CD4-positive, CD25-positive, alpha-beta regulatory T cell (primary cell): Measurements from ENCODE around the gene ADSS1. TPM values are rescaled to one million over a fixed set of nuclear protein-coding genes. Genes with fewer than 3 reads are reported as not detected.

Experiments used
- ATAC-seq, 2 donors: fragments of 150-1000 bp; cut with Tn5 transposase; one replicate each; pipeline ENCODE4 v1.10.0; 2021; ENCODE audit warnings: low read depth in 2 of 2, moderate number of reproducible peaks in 2 of 2, moderate library complexity in 1 of 2
- DNase-seq, 3 donors: peaks; one replicate each; pipeline versions ENCODE4 v3.0.0 to v3.0.0-alpha.2; 2012 to 2022; ENCODE audit warnings: mixed read lengths in 1 of 3
- H3K27ac ChIP-seq: one replicate; pipeline ENCODE4 v1.7.0; 2013; ENCODE audit warnings: mild to moderate bottlenecking, low read length; ENCODE audit not compliant: insufficient read depth, poor library complexity, severe bottlenecking
- H3K27me3 ChIP-seq: one replicate; pipeline ENCODE4 v1.7.0; 2013; ENCODE audit warnings: low read length; ENCODE audit not compliant: control insufficient read depth, insufficient read depth
- H3K36me3 ChIP-seq: one replicate; pipeline ENCODE4 v1.7.0; 2013; ENCODE audit warnings: mild to moderate bottlenecking, low read length, moderate library complexity; ENCODE audit not compliant: control insufficient read depth, insufficient read depth
- H3K4me1 ChIP-seq: 2 replicates; pipeline ENCODE4 v1.7.0; 2013; ENCODE audit warnings: mild to moderate bottlenecking, low read length; ENCODE audit not compliant: insufficient read depth, control insufficient read depth, poor library complexity, severe bottlenecking
- H3K4me3 ChIP-seq: one replicate; pipeline ENCODE4 v1.7.0; 2013; ENCODE audit warnings: low read depth, mild to moderate bottlenecking, low read length, moderate library complexity
- H3K9me3 ChIP-seq, 2 experiments: 1 replicate in 1 of 2; 2 replicates in 1 of 2; pipeline ENCODE4 v1.7.0; 2013; ENCODE audit warnings: low read length in 2 of 2, mild to moderate bottlenecking in 1 of 2, moderate library complexity in 1 of 2; ENCODE audit not compliant: control insufficient read depth in 2 of 2
- H3K27ac Mint-ChIP-seq, 3 donors: one replicate each; pipeline ENCODE4 v1.8.0; 2020 to 2022; ENCODE audit warnings: mild to moderate bottlenecking in 3 of 3, mixed read lengths in 3 of 3, moderate library complexity in 2 of 3
- H3K27me3 Mint-ChIP-seq: one replicate; pipeline ENCODE4 v1.8.0; 2022; ENCODE audit warnings: mild to moderate bottlenecking, mixed read lengths
- H3K36me3 Mint-ChIP-seq: one replicate; pipeline ENCODE4 v1.8.0; 2020; ENCODE audit warnings: mixed read lengths
- H3K4me1 Mint-ChIP-seq, 4 donors: one replicate each; pipeline ENCODE4 v1.8.0; 2020 to 2022; ENCODE audit warnings: mixed read lengths in 4 of 4, mild to moderate bottlenecking in 1 of 4
- H3K4me3 Mint-ChIP-seq, 4 donors: one replicate each; pipeline ENCODE4 v1.8.0; 2020 to 2022; ENCODE audit warnings: mild to moderate bottlenecking in 4 of 4, mixed read lengths in 4 of 4, moderate library complexity in 3 of 4
- H3K9me3 Mint-ChIP-seq, 7 donors: one replicate each; pipeline ENCODE4 v1.8.0; 2020 to 2022; ENCODE audit warnings: mixed read lengths in 7 of 7, mild to moderate bottlenecking in 3 of 7, moderate library complexity in 2 of 7
- polyA plus RNA-seq, 4 donors: library from polyadenylated mRNA; unstranded; fragments of 300-500 nt; fragmentation: Illumina TruSeq; gene quantifications; one replicate each; pipeline ENCODE4 v1.2.3, GENCODE V29; 2021
- total RNA-seq: library from RNA; stranded (reverse); gene quantifications from one replicate; pipeline ENCODE4 v1.2.3, GENCODE V29; 2022

Gene ADSS1
- total and polyA plus RNA-seq, 5 donors from 2014 or later: 0.10 to 1.9 (median 1.4) TPM

DNA sequence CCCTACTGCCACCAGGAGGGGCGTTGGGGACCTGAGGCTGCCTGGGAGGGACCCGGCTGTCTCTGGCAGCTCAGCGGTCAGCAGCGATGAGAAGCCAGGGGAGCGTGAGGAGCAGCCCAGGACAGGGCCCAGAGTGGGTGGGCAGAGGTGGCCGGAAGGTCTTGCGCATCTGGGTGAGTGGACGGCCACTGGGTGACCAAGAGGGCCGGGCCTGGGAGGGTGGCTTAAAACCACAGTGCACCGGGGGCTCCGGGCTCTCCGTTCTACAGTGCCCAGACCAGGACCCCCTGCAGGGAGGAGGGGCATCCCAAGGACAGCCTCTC lies 24.6 kb upstream of the ADSS1 start:
- Histone ChIP-seq H3K27me3 (no peaks in the 10 kb centered on the region), H3K4me1 (peaks cover 21% of the 10 kb centered on the region), H3K9me3 (no peaks in the 10 kb centered on the region), H3K27ac (no peak overlapping the region), H3K4me3 (no peak overlapping the region), H3K36me3 (peaks cover 9% of the 10 kb centered on the region)
- DNase-seq: no peak
- Mint-ChIP-seq H3K4me3 (no peak overlapping the region), H3K27ac (peak overlapping the region in 1 of 3 donors; percentile 7), H3K4me1 (peaks cover 0 to 39% (median 11%) of the 10 kb centered on the region in 4 donors), H3K9me3 (no peaks in the 10 kb centered on the region), H3K27me3 (no peaks in the 10 kb centered on the region), H3K36me3 (peaks cover 8% of the 10 kb centered on the region)
- no peak for ATAC-seq

DNA sequence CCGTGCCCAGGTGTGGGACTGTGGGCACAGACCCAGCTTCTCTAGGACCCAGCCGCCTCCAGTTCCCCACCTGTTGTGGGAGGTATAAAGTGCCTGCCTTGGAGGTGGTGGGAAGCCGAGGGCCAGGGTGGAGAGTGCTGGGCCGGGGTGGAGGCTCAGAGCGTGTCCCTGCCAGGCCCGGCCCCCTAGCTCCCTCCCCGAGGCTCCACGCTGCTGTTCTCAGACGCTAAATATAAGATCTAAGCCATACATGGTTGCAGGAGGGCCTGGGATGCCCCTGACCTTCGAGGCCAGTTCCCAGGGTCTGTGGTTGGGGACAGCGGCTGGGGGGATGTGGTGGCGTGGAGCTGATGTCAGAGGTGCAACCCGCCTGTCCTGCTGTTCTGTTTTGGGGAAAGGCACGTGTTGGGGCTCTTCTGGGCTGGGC lies 23.8 kb upstream of the ADSS1 start:
- no peak overlapping the region for H3K4me3 Mint-ChIP-seq
- H3K27me3 Mint-ChIP-seq: no peaks in the 10 kb centered on the region

DNA sequence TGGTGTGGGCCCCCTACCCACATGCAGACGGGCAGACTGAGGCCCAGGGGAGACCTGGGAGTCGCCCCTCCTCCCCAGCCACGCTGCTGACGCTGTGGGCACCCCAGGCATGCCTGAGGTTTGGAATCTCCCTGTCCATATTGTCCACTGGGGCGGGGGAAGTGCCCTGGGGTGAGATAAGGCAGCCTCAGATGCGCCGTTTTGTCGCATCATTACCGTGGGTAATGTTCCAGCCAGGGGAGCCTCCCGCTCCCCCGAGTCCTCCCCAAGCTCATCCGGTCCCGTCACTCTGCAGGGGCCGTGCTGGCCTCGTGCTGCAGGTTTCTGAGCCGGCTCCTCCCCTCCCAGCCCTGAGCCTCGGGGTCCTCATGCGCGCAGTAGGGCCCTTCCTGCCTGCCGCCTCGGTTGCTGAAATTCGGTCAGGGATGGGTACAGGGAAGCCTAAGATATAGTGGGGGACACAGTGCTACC lies 23.2 kb upstream of the ADSS1 start:
- peak overlapping the region in 1 of 3 donors; percentile 57 for H3K27ac Mint-ChIP-seq
- H3K36me3 Mint-ChIP-seq: peaks cover 9% of the 10 kb centered on the region
- no peak overlapping the region for H3K4me3 ChIP-seq

More for the DNA sequence above, 23.8 kb upstream of the ADSS1 start:
- Histone ChIP-seq H3K27ac (no peak overlapping the region), H3K27me3 (no peaks in the 10 kb centered on the region), H3K4me3 (no peak overlapping the region), H3K4me1 (peaks cover 12% of the 10 kb centered on the region), H3K9me3 (no peaks in the 10 kb centered on the region), H3K36me3 (peaks cover 11% of the 10 kb centered on the region)
- Mint-ChIP-seq H3K9me3 (no peaks in the 10 kb centered on the region), H3K4me1 (peaks cover 0 to 31% (median 7%) of the 10 kb centered on the region in 4 donors), H3K27ac (peak overlapping the region in 1 of 3 donors; percentile 57), H3K36me3 (peaks cover 9% of the 10 kb centered on the region)
- ATAC-seq: no peak
- no peak for DNase-seq

DNA sequence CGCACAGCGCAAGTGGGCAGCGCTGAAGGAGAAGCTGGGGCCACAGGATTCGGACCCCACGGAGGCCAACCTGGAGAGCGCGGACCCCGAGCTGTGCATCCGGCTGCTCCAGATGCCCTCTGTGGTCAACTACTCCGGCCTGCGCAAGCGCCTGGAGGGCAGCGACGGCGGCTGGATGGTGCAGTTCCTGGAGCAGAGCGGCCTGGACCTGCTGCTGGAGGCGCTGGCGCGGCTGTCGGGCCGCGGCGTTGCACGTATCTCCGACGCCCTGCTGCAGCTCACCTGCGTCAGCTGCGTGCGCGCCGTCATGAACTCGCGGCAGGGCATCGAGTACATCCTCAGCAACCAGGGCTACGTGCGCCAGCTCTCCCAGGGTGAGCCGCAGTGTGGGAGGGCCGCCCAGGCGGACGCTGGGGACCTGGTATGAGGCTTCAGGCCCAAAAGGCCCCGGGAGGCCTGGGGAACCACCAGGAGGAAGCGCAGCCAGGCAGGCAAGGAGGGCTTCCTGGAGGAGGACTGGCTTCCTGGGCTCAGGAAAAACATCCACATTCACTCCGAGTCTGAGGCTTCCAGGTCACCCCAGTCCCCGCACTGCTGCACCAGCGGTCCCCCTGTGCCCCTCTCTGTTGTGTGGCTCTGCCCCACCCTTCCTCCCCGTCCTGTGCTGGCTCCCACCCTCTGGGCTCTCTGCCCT lies 22.5 kb upstream of the ADSS1 start:
- Mint-ChIP-seq H3K9me3 (no peaks in the 10 kb centered on the region), H3K27me3 (no peaks in the 10 kb centered on the region), H3K4me1 (peaks cover 0 to 18% (median 0%) of the 10 kb centered on the region in 4 donors), H3K27ac (peak overlapping the region in 1 of 3 donors; percentile 46), H3K4me3 (no peak overlapping the region), H3K36me3 (peaks cover 9% of the 10 kb centered on the region)
- no peak for ATAC-seq
- no peak overlapping the region for H3K4me3 ChIP-seq
- H3K36me3 ChIP-seq: peaks cover 11% of the 10 kb centered on the region
- no peaks in the 10 kb centered on the region for H3K9me3 ChIP-seq
- no peaks in the 10 kb centered on the region for H3K4me1 ChIP-seq
- DNase-seq: no peak
- H3K27ac ChIP-seq: no peak overlapping the region
- no peaks in the 10 kb centered on the region for H3K27me3 ChIP-seq

More for the DNA sequence above, 23.2 kb upstream of the ADSS1 start:
- Histone ChIP-seq H3K4me1 (peaks cover 7% of the 10 kb centered on the region), H3K9me3 (no peaks in the 10 kb centered on the region), H3K36me3 (peaks cover 11% of the 10 kb centered on the region), H3K27me3 (no peaks in the 10 kb centered on the region), H3K27ac (no peak overlapping the region)
- Mint-ChIP-seq H3K4me1 (peaks cover 0 to 25% (median 4%) of the 10 kb centered on the region in 4 donors), H3K27me3 (no peaks in the 10 kb centered on the region), H3K4me3 (no peak overlapping the region), H3K9me3 (no peaks in the 10 kb centered on the region)
- no peak for DNase-seq
- ATAC-seq: no peak

DNA sequence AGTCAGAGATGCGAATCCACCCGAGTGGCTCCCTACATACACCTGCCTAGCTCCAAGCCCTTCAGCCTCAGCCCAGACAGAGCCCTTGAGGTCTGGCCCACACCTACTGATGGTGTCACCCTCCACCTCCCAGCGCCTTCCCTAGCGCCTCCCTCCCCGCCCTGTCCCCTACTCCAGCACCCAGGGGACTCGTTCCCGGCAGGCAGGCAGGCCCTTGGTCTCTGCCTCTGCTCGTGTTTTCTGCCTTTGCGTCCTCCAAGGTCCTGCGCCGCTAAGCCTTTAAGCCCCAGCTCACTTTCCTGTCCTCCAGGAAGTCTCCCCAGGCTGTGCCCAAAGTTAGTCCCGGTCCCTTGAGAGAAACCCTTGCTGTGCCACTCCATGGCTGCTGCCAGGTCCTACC lies 21.9 kb upstream of the ADSS1 start:
- H3K4me3 ChIP-seq: no peak overlapping the region
- no peaks in the 10 kb centered on the region for H3K27me3 Mint-ChIP-seq
- peaks cover 11% of the 10 kb centered on the region for H3K36me3 ChIP-seq
- peaks cover 9% of the 10 kb centered on the region for H3K36me3 Mint-ChIP-seq
- ATAC-seq: no peak
- no peak for DNase-seq
- peak overlapping the region in 1 of 3 donors; percentile 46 for H3K27ac Mint-ChIP-seq
- H3K27me3 ChIP-seq: no peaks in the 10 kb centered on the region
- no peaks in the 10 kb centered on the region for H3K4me1 ChIP-seq
- H3K27ac ChIP-seq: no peak overlapping the region
- H3K4me1 Mint-ChIP-seq: peaks cover 0 to 16% (median 0%) of the 10 kb centered on the region in 4 donors
- H3K9me3 ChIP-seq: no peaks in the 10 kb centered on the region
- H3K9me3 Mint-ChIP-seq: no peaks in the 10 kb centered on the region
- no peak overlapping the region for H3K4me3 Mint-ChIP-seq

DNA sequence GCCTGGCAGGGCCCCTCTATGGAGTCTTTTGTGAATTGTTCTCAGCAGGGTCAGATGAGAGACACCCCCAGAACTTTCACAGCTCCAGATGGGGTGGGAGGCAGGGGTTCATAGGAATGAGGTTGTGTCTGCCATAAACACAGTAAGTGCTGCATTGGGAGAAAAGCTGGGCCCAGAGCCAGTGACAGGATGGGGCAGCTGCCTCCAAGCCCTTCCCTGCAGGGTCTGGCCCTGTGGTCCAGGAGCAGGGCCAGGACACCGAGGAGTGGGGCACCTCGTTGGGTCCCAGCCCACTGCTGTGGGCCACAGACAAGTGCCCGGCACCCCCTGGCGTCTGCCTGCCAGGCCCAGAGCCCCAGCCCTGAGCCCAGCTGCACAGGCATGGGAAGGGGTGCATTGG lies 21.4 kb upstream of the ADSS1 start:
- ATAC-seq (no peak), DNase-seq (no peak)
- H3K36me3 Mint-ChIP-seq: peaks cover 9% of the 10 kb centered on the region
- Histone ChIP-seq H3K27me3 (no peaks in the 10 kb centered on the region), H3K4me1 (no peaks in the 10 kb centered on the region), H3K27ac (no peak overlapping the region), H3K4me3 (no peak overlapping the region), H3K36me3 (peaks cover 11% of the 10 kb centered on the region), H3K9me3 (no peaks in the 10 kb centered on the region)
- H3K4me1 Mint-ChIP-seq: peaks cover 0 to 12% (median 0%) of the 10 kb centered on the region in 4 donors
- H3K4me3 Mint-ChIP-seq: no peak overlapping the region
- no peak overlapping the region for H3K27ac Mint-ChIP-seq
- no peaks in the 10 kb centered on the region for H3K9me3 Mint-ChIP-seq
- no peaks in the 10 kb centered on the region for H3K27me3 Mint-ChIP-seq

DNA sequence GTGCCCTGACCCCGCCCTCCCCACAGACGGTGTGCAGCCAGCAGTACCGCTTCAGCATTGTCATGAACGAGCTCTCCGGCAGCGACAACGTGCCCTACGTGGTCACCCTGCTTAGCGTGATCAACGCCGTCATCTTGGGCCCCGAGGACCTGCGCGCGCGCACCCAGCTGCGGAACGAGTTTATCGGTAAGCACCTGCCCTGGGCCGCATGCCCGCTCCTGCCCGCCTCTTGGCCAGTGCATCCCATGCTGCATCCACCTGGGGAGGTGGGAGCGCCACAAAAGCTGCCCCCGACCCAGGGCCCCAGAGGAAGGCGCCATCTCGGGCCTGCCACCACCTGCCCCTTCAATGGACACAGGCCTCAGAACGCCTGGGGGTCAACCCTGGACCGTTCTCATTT lies 20.8 kb upstream of the ADSS1 start:
- DNase-seq (no peak), ATAC-seq (no peak)
- Mint-ChIP-seq H3K4me3 (no peak overlapping the region), H3K27ac (no peak overlapping the region), H3K36me3 (peaks cover 9% of the 10 kb centered on the region), H3K9me3 (no peaks in the 10 kb centered on the region), H3K4me1 (peaks cover 0 to 7% (median 0%) of the 10 kb centered on the region in 4 donors), H3K27me3 (no peaks in the 10 kb centered on the region)
- no peaks in the 10 kb centered on the region for H3K4me1 ChIP-seq
- no peak overlapping the region for H3K27ac ChIP-seq
- no peak overlapping the region for H3K4me3 ChIP-seq
- H3K27me3 ChIP-seq: no peaks in the 10 kb centered on the region
- H3K9me3 ChIP-seq: no peaks in the 10 kb centered on the region
- H3K36me3 ChIP-seq: peaks cover 11% of the 10 kb centered on the region

DNA sequence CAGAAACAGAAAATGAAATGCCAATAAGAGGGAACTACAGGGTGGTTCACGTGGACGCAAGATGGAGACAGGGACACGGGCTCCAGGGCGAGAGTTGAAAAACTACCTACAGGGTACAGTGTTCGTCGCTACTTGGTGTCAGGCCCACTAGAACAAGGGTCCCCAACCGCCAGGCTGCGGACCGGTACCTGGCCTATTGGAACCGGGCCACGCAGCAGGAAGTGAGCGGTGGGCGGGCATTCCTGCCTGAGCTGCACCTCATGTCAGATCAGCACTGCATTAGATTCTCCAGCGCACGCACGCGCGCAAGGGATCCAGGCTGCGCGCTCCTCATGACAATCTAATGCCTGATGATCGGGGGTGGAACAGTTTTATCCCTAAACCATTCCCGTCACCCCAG lies 19.8 kb upstream of the ADSS1 start:
- no peaks in the 10 kb centered on the region for H3K27me3 Mint-ChIP-seq
- DNase-seq: no peak
- H3K27me3 ChIP-seq: no peaks in the 10 kb centered on the region
- H3K27ac Mint-ChIP-seq: no peak overlapping the region
- no peak overlapping the region for H3K4me3 Mint-ChIP-seq
- peaks cover 4% of the 10 kb centered on the region for H3K4me1 ChIP-seq
- H3K4me3 ChIP-seq: no peak overlapping the region
- H3K9me3 Mint-ChIP-seq: no peaks in the 10 kb centered on the region
- H3K27ac ChIP-seq: no peak overlapping the region
- ATAC-seq: no peak
- H3K36me3 Mint-ChIP-seq: peaks cover 9% of the 10 kb centered on the region
- no peaks in the 10 kb centered on the region for H3K9me3 ChIP-seq
- H3K4me1 Mint-ChIP-seq: peaks cover 0 to 5% (median 3%) of the 10 kb centered on the region in 4 donors
- H3K36me3 ChIP-seq: peaks cover 11% of the 10 kb centered on the region
